Osteoblast (primary cell): Measurements from ENCODE around the gene ADAMTS17. TPM values are rescaled to one million over a fixed set of nuclear protein-coding genes. Genes with fewer than 3 reads are reported as not detected.

ENCODE experiments used
- DNase-seq: peaks from one replicate; pipeline ENCODE4 v3.0.0; 2011; ENCODE audit warnings: low spot score, mixed read lengths; ENCODE audit not compliant: insufficient read length; ENCODE audit errors: missing footprints
- H2AFZ ChIP-seq: 2 replicates; pipeline ENCODE4 v1.6.0; 2011; ENCODE audit warnings: mild to moderate bottlenecking, low read length
- H3K27ac ChIP-seq: 2 replicates; pipeline ENCODE4 v1.5.1; 2011; ENCODE audit warnings: mild to moderate bottlenecking, low read depth, low read length, moderate library complexity
- H3K27me3 ChIP-seq: 2 replicates; pipeline ENCODE4 v1.6.0; 2012; ENCODE audit warnings: mild to moderate bottlenecking, control low read depth, inconsistent platforms, low read length, moderate library complexity; ENCODE audit not compliant: insufficient read depth
- H3K36me3 ChIP-seq: 2 replicates; pipeline ENCODE4 v1.5.1; 2011; ENCODE audit warnings: mild to moderate bottlenecking, low read length, control low read depth, moderate library complexity; ENCODE audit not compliant: insufficient read depth
- H3K4me1 ChIP-seq: 2 replicates; pipeline ENCODE4 v1.5.1; 2011; ENCODE audit warnings: mild to moderate bottlenecking, low read length, control low read depth, moderate library complexity; ENCODE audit not compliant: insufficient read depth
- H3K4me2 ChIP-seq: 2 replicates; pipeline ENCODE4 v1.6.0; 2011; ENCODE audit warnings: mild to moderate bottlenecking, low read length; ENCODE audit not compliant: insufficient read depth
- H3K4me3 ChIP-seq: fragments of 200-600 bp; sonication (generic); 3 replicates; pipeline ENCODE4 v1.5.1; 2012; ENCODE audit warnings: mild to moderate bottlenecking, low read length, inconsistent platforms; ENCODE audit not compliant: insufficient read depth
- H3K79me2 ChIP-seq: 2 replicates; pipeline ENCODE4 v1.6.0; 2012; ENCODE audit warnings: mild to moderate bottlenecking, low read length, control low read depth, inconsistent platforms; ENCODE audit not compliant: insufficient read depth
- H3K9me3 ChIP-seq: 2 replicates; pipeline ENCODE4 v1.5.1; 2011; ENCODE audit warnings: low read depth, low read length, control low read depth
- H4K20me1 ChIP-seq: 2 replicates; pipeline ENCODE4 v1.6.0; 2012; ENCODE audit warnings: mild to moderate bottlenecking, low read length, control low read depth; ENCODE audit not compliant: insufficient read depth
- CTCF ChIP-seq: IDR thresholded peaks from 2 replicates; pipeline ENCODE4 v1.5.1; 2011; ENCODE audit warnings: mild to moderate bottlenecking, low read depth, low read length, moderate library complexity; ENCODE audit errors: extremely low read depth
- total RNA-seq: library from RNA; depleted of rRNA; stranded (reverse); fragments of >200 nt; gene quantifications from 2 replicates; pipeline ENCODE4 v1.2.3, GENCODE V29; 2012

ADAMTS17 gene
- total RNA-seq, 1 donor = under 0.01 TPM

- no peaks in the 10 kb centered on the region for H3K36me3 ChIP-seq
- DNase-seq = no peak
- no peak overlapping the region for H3K4me3 ChIP-seq
- no peak overlapping the region for H3K4me2 ChIP-seq
- no peak for TF ChIP-seq CTCF
- H3K4me1 ChIP-seq = no peaks in the 10 kb centered on the region
- H4K20me1 ChIP-seq = no peaks in the 10 kb centered on the region
- no peaks in the 10 kb centered on the region for H3K9me3 ChIP-seq
- no peak overlapping the region for H3K27ac ChIP-seq
- no peaks in the 10 kb centered on the region for H3K79me2 ChIP-seq
- no peaks in the 10 kb centered on the region for H3K27me3 ChIP-seq
- no peak overlapping the region for H2AFZ ChIP-seq
These were observed 220.5 kb downstream of the ADAMTS17 start for GRCh38 chr15:100121285-100121684.

DNA sequence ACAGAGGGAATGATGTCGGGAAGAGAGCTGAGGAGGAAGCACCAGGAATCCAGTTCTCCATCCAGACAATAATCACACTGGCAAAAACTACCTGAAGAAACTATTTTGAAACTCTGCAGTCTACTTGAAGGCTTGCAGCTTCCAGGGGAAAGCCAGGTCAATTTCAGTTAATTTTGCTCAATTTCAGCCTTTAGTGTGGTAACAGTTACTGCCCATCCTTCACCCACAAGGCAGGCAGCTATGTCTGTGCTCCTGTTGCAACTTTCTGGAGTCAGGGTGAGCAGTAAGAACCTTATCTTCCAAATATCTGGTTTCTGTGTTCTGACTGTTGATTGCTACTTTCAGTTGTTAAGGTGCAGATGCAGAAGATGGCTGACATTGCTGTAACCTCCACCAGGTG lies 221.7 kb downstream of the ADAMTS17 start:
- Histone ChIP-seq H3K4me2 (no peak overlapping the region), H3K9me3 (no peaks in the 10 kb centered on the region), H3K4me1 (peaks cover 7% of the 10 kb centered on the region), H3K36me3 (no peaks in the 10 kb centered on the region), H3K27me3 (no peaks in the 10 kb centered on the region), H2AFZ (no peak overlapping the region), H4K20me1 (no peaks in the 10 kb centered on the region), H3K79me2 (no peaks in the 10 kb centered on the region), H3K27ac (no peak overlapping the region), H3K4me3 (no peak overlapping the region)
- no peak for TF ChIP-seq CTCF
- no peak for DNase-seq

- no peak for TF ChIP-seq CTCF
- Histone ChIP-seq H3K27ac (no peak overlapping the region), H3K9me3 (no peaks in the 10 kb centered on the region), H3K4me2 (no peak overlapping the region), H3K36me3 (no peaks in the 10 kb centered on the region), H2AFZ (no peak overlapping the region), H3K4me3 (no peak overlapping the region), H3K4me1 (peaks cover 21% of the 10 kb centered on the region), H3K79me2 (no peaks in the 10 kb centered on the region), H3K27me3 (no peaks in the 10 kb centered on the region), H4K20me1 (no peaks in the 10 kb centered on the region)
- DNase-seq = no peak
These were observed 223.2 kb downstream of the ADAMTS17 start for GRCh38 chr15:100118546-100118945.

GRCh38 chr15:100116416-100117190 lies 225.2 kb downstream of the ADAMTS17 start:
- DNase-seq = no peak
- Histone ChIP-seq H3K27me3 (no peaks in the 10 kb centered on the region), H4K20me1 (no peaks in the 10 kb centered on the region), H2AFZ (no peak overlapping the region), H3K36me3 (no peaks in the 10 kb centered on the region), H3K4me2 (no peak overlapping the region), H3K4me3 (no peak overlapping the region), H3K9me3 (no peaks in the 10 kb centered on the region), H3K27ac (no peak overlapping the region), H3K4me1 (peaks cover 32% of the 10 kb centered on the region), H3K79me2 (no peaks in the 10 kb centered on the region)
- TF ChIP-seq CTCF = no peak
